Right hindlimb (tissue), 1 donor: ENCODE results near the gene F5.

Experiments
- DNase-seq: peaks from one replicate; pipeline ENCODE4 v3.0.0-alpha.2; 2018

Gene F5

GRCh38 chr1:169586067-169586394 is 250 bp downstream of the F5 start:
- no peak for DNase-seq

- no peak for DNase-seq
These were observed 1.1 kb downstream of the F5 start for GRCh38 chr1:169585181-169585580.

GRCh38 chr1:169584483-169585144 is 1.7 kb downstream of the F5 start:
- no peak for DNase-seq

- no peak for DNase-seq
These were observed 8.1 kb downstream of the F5 start for GRCh38 chr1:169577981-169578738.

- DNase-seq, result no peak
These were observed 9.3 kb downstream of the F5 start for GRCh38 chr1:169576935-169577331.

- DNase-seq, result no peak
These were observed 9.9 kb downstream of the F5 start for GRCh38 chr1:169576241-169576934.

GRCh38 chr1:169574336-169574735 is 11.9 kb downstream of the F5 start:
- DNase-seq, result no peak

- no peak for DNase-seq
These were observed 14.1 kb downstream of the F5 start for GRCh38 chr1:169572187-169572586.

GRCh38 chr1:169571450-169571849 is 14.8 kb downstream of the F5 start:
- no peak for DNase-seq

- DNase-seq, result no peak
These were observed 16.1 kb downstream of the F5 start for GRCh38 chr1:169570172-169570574.

GRCh38 chr1:169568497-169568896 is 17.8 kb downstream of the F5 start:
- no peak for DNase-seq

- DNase-seq, result no peak
These were observed 20.7 kb downstream of the F5 start for GRCh38 chr1:169565335-169566271.

GRCh38 chr1:169563650-169564049 is 22.6 kb downstream of the F5 start:
- DNase-seq, result no peak

GRCh38 chr1:169563019-169563615 is 23.2 kb downstream of the F5 start:
- DNase-seq, result no peak

- DNase-seq, result no peak
These were observed 24.6 kb downstream of the F5 start for GRCh38 chr1:169561692-169562091.

GRCh38 chr1:169557131-169557530 is 29.1 kb downstream of the F5 start:
- DNase-seq, result no peak

- DNase-seq, result no peak
These were observed 36.0 kb downstream of the F5 start for GRCh38 chr1:169550294-169550693.

GRCh38 chr1:169548282-169548681 is 38.0 kb downstream of the F5 start:
- no peak for DNase-seq

- peak; percentile 45 for DNase-seq
These were observed 39.9 kb downstream of the F5 start for GRCh38 chr1:169546087-169546995.

- no peak for DNase-seq
These were observed 40.8 kb downstream of the F5 start for GRCh38 chr1:169545472-169545871.
